ENCODE data around the gene DNAH10.

Gene DNAH10

GRCh38 chr12:123717350-123717749, 44.8 kb upstream of the DNAH10 start:
- TF ChIP-seq CTCF (IDR thresholded peaks at IDR 0.05; ENCODE audit: insufficient read depth, missing control alignments) = no peak
- FAIRE-seq = no peak
- no peak for DNase-seq (ENCODE audit: insufficient read length, low spot score)

GRCh38 chr12:123720141-123720814, 41.8 kb upstream of the DNAH10 start:
- TF ChIP-seq CTCF (IDR thresholded peaks at IDR 0.05; ENCODE audit: insufficient read depth, missing control alignments) = no peak
- no peak for FAIRE-seq
- no peak for DNase-seq (ENCODE audit: insufficient read length, low spot score)

DNA sequence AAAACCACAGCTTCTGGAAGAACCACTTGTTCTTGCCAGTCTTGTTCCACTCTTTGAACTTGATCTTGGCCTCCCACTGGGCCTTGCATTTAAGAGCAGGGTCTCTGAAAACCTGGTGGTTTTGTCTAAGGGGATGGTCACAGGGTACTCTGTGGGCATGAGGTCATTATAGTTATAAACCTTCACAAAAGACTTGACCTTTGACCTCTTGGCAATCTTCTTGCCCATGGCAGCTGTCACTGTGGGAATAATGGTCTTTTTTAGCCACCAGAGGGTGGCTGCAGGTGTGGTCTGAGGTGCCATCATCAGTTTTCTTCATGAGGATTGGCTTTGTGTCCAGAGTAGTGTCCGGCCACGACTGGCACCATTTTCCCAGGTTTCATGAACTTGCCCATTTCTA, 40.9 kb upstream of the DNAH10 start:
- FAIRE-seq (no peak), DNase-seq (ENCODE audit: insufficient read length, low spot score) (no peak)
- no peak for TF ChIP-seq CTCF (IDR thresholded peaks at IDR 0.05; ENCODE audit: insufficient read depth, missing control alignments)

- no peak for TF ChIP-seq CTCF (IDR thresholded peaks at IDR 0.05; ENCODE audit: insufficient read depth, missing control alignments)
- FAIRE-seq (no peak), DNase-seq (ENCODE audit: insufficient read length, low spot score) (no peak)
These were observed 39.1 kb upstream of the DNAH10 start for GRCh38 chr12:123723011-123723410.

GRCh38 chr12:123723765-123724164, 38.3 kb upstream of the DNAH10 start:
- DNase-seq (ENCODE audit: insufficient read length, low spot score) (no peak), FAIRE-seq (no peak)

GRCh38 chr12:123726244-123726643, 35.9 kb upstream of the DNAH10 start:
- FAIRE-seq = no peak
- TF ChIP-seq CTCF (IDR thresholded peaks at IDR 0.05; ENCODE audit: insufficient read depth, missing control alignments) = no peak
- no peak for DNase-seq (ENCODE audit: insufficient read length, low spot score)

More at GRCh38 chr12:123723765-123724164, 38.3 kb upstream of the DNAH10 start:
- no peak for TF ChIP-seq CTCF (IDR thresholded peaks at IDR 0.05; ENCODE audit: insufficient read depth, missing control alignments)

GRCh38 chr12:123726962-123727361, 35.1 kb upstream of the DNAH10 start:
- no peak for TF ChIP-seq CTCF (IDR thresholded peaks at IDR 0.05; ENCODE audit: insufficient read depth, missing control alignments)
- FAIRE-seq (no peak), DNase-seq (ENCODE audit: insufficient read length, low spot score) (no peak)
